HEK293T (cell line): ENCODE measurements around the gene NPAS3.

ENCODE experiments used
- ARNT ChIP-seq: fragments of 450-650 bp; IDR thresholded peaks from 2 replicates; pipeline ENCODE4 v1.6.1; 2017; ENCODE audit warnings: mild to moderate bottlenecking
- FOXA1 ChIP-seq: fragments of 450-650 bp; IDR thresholded peaks from 2 replicates; pipeline ENCODE4 v1.6.1; 2016; ENCODE audit warnings: mild to moderate bottlenecking
- SP1 ChIP-seq: fragments of 450-650 bp; IDR thresholded peaks from 2 replicates; pipeline ENCODE4 v1.6.1; 2017
- SUZ12 ChIP-seq: fragments of 450-650 bp; IDR thresholded peaks from 2 replicates; pipeline ENCODE4 v1.6.1; 2016; ENCODE audit warnings: mild to moderate bottlenecking
- TARDBP ChIP-seq: fragments of 450-650 bp; IDR thresholded peaks from 2 replicates; pipeline ENCODE4 v1.6.1; 2016
- TF ChIP-seq, protein P1 (sequence below): fragments of 450-650 bp; IDR thresholded peaks from 2 replicates; pipeline ENCODE4 v1.6.1; 2016

- TF ChIP-seq SUZ12 (no peak), TARDBP (no peak), SP1 (no peak), FOXA1 (no peak), ARNT (no peak)
- TF ChIP-seq, protein P1, sequence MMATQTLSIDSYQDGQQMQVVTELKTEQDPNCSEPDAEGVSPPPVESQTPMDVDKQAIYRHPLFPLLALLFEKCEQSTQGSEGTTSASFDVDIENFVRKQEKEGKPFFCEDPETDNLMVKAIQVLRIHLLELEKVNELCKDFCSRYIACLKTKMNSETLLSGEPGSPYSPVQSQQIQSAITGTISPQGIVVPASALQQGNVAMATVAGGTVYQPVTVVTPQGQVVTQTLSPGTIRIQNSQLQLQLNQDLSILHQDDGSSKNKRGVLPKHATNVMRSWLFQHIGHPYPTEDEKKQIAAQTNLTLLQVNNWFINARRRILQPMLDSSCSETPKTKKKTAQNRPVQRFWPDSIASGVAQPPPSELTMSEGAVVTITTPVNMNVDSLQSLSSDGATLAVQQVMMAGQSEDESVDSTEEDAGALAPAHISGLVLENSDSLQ = no peak
Measured at GRCh38 chr14:33584697-33585096, 646.0 kb downstream of the NPAS3 start.
